ENCODE measurements around the gene USP15. TPM values are rescaled to one million over a fixed set of nuclear protein-coding genes. Genes with fewer than 3 reads are reported as not detected.

Gene USP15
- total RNA-seq, 1 experiment from 2014 or later = 36.6 TPM

DNA sequence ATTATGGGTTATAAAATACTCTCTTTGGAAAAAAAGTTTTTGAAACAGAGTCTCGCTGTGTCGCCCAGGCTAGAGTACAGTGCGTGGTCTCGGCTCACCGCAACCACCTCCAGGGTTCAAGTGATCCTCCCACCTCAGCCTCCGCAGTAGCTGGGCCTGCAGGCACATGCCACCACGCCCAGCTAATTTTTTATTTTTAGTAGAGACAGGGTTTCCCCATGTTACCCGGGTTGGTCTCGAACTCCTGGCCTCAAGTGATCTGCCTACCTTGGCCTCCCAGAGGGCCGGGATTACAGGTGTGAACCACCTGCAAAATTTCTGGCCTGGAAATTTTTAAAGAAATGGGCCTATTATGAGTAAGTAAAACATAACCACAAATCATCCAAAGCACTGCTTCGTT, 3.8 kb downstream of the USP15 start:
- no peak for DNase-seq
- Histone ChIP-seq H3K4me3 (no peak overlapping the region), H3K9me3 (replicated peaks) (no peaks in the 10 kb centered on the region), H3K27me3 (no peaks in the 10 kb centered on the region), H3K4me1 (no peaks in the 10 kb centered on the region; the same call in 1 of the 2 replicates), H3K27ac (no peak overlapping the region), H3K36me3 (no peaks in the 10 kb centered on the region; the same call in 1 of the 2 replicates)

DNA sequence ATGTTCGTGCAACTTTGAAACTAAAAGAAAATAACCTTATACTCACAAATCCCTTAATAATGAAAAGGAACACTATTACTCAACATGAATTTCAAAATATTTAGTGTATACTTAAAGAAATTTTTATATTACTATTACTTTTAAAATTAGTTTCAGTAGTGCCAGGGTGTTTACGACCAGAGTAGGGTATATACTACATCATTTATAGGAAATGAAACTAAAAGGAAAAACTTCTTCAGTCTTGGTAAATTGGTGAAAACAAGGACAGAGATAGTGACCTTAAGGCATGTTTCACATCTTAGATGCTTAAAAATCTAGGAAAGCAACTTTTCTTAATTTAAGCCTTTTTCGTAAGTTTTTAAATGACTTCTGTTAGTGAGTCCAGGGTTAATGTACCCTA, 4.5 kb downstream of the USP15 start:
- Histone ChIP-seq H3K4me1 (no peaks in the 10 kb centered on the region; the same call in 1 of the 2 replicates), H3K36me3 (no peaks in the 10 kb centered on the region; the same call in 1 of the 2 replicates), H3K9me3 (replicated peaks) (no peaks in the 10 kb centered on the region), H3K27ac (no peak overlapping the region), H3K4me3 (no peak overlapping the region), H3K27me3 (no peaks in the 10 kb centered on the region)
- no peak for DNase-seq

DNA sequence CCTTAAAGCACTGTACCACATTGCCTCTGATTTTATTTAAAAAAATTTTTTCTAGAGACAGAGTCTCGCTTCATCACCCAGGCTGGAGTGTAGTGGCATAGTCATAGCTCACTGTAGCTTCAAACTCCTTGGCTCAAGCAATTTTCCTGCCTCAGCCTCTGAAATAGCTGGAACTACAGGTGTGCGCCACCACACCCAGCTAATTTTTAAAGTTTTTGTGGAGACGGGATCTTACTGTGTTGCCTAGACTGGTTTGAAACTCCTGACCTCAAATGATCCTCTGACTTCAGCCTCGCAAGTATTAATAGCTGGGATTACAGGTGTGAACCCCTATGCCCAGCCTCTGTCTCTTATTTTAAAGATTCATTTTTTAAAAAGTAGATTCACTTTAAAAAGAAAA, 5.3 kb downstream of the USP15 start:
- Histone ChIP-seq H3K4me3 (no peak overlapping the region), H3K36me3 (no peaks in the 10 kb centered on the region; the same call in 1 of the 2 replicates), H3K4me1 (no peaks in the 10 kb centered on the region; the same call in 1 of the 2 replicates), H3K27me3 (no peaks in the 10 kb centered on the region), H3K27ac (no peak overlapping the region), H3K9me3 (replicated peaks) (no peaks in the 10 kb centered on the region)
- no peak for DNase-seq

DNA sequence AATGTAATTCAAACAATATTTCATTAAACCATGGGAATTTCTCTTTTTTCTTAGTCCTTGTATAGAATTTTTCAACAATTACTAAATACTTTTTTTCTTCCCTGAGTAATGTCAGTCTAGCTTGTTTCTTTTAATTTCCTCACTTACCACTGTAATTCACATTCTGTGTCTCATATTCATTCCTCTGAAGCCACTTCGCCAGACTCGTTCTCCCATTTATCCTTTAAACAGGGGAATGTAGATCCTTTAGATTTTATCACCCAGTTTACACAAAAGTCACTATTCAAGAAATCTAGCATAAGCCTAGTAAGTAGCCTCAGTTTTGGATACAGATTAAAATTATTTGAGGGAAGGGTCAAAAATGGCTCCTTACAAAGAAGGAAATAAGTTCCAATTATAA, 6.8 kb downstream of the USP15 start:
- Histone ChIP-seq H3K27ac (no peak overlapping the region), H3K4me1 (no peaks in the 10 kb centered on the region), H3K36me3 (no peaks in the 10 kb centered on the region; the same call in 1 of the 2 replicates), H3K9me3 (replicated peaks) (no peaks in the 10 kb centered on the region), H3K27me3 (no peaks in the 10 kb centered on the region), H3K4me3 (no peak overlapping the region)
- DNase-seq = no peak

DNA sequence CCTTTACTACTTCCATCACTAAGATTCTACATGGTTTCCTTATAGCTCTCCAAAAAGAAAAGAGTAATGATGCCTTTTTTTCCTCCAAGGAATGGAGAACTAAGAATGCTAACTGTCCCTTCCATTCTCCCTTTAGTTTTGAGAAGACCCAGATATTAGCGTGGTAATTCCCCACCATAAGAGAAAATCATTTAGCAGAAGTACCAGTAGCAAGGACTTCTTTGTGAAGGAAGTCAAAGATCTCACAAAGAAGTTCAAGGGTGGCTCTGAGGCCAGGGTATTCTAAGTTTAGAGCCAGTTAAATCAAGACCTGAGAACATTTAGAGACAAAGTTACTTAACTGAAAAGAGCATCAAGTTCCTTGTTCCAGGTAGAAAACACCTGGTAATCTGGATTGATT, 7.3 kb downstream of the USP15 start:
- Histone ChIP-seq H3K36me3 (no peaks in the 10 kb centered on the region; the same call in 1 of the 2 replicates), H3K4me3 (no peak overlapping the region), H3K9me3 (replicated peaks) (no peaks in the 10 kb centered on the region), H3K4me1 (no peaks in the 10 kb centered on the region), H3K27ac (no peak overlapping the region), H3K27me3 (no peaks in the 10 kb centered on the region)
- DNase-seq = no peak

DNA sequence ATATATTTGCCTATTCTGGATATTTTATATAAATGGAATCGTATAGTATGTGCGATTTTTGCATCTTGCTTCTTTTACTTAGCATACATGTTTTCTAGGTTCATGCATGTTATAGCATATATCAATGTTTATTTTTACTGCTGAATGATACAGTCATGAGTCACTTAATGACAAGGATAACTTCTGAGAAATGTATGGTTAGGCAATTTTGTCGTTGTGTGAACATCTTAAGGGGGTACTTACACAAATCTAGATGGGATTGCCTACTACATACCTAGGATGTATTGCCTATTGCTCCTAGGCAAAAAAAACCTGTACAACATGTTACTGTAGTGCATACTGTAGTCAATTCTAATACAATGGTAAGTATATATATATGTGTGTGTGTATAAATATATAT, 8.8 kb downstream of the USP15 start:
- Histone ChIP-seq H3K36me3 (no peaks in the 10 kb centered on the region; the same call in 1 of the 2 replicates), H3K4me3 (no peak overlapping the region), H3K9me3 (replicated peaks) (no peaks in the 10 kb centered on the region), H3K27ac (no peak overlapping the region), H3K4me1 (no peaks in the 10 kb centered on the region), H3K27me3 (no peaks in the 10 kb centered on the region)
- DNase-seq = no peak

DNA sequence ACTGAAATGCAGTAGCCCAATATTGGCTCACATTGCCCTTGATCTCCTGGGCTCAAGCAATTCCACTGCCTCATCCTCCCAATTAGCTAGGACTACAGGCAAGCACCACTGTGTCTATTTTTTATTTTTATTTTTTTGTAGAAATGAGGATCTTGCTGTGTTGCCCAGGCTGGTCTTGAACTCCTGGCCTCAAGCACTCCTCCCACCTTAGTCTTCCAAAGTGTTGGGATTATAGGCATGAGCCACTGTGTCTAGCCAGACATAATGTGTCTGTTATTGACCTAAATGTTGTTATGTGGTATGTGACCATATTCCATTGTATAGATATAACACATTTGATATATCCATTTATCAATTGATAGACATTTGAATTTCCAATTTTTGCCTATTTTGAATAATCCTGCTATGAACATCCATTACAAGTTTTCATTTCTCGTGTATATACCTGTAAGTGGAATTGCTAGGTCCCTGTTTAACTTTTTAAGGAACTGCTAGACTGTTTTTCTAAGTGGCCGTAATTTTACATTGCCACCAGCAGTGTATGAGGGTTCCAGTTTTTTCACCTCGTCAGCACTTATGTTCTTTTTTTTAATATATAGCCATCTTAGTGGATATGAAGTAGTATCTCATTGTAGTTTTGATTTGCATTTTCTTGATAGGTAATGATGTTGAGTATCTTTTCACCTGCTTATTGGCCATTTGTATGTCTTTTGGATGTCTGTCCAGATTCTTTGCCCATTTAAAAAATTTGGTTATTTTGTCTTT, 9.4 kb downstream of the USP15 start:
- H3K4me3 ChIP-seq = no peak overlapping the region
- H3K9me3 ChIP-seq (replicated peaks) = no peaks in the 10 kb centered on the region
- H3K27ac ChIP-seq = no peak overlapping the region
- no peaks in the 10 kb centered on the region; the same call in 1 of the 2 replicates for H3K36me3 ChIP-seq
- DNase-seq = no peak
- no peaks in the 10 kb centered on the region for H3K4me1 ChIP-seq
- no peaks in the 10 kb centered on the region for H3K27me3 ChIP-seq

DNA sequence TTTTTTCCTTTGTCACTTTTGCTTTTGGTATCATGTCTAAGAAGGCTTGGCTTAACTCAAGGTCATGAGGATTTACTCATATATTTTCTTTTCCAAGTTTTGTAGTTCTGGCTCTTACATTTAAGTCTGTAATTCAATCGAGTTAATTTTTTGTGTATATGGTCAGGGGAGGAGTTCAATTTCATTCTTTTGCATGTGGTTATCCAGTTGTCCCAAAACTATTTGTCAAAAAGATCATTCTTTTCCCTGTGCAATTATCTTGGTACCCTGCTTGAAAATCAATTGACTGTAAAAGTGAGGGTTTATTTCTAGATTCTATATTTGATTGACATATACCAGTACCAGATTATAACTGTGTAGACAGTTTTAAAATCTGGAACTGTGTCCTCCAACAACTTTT, 10.2 kb downstream of the USP15 start:
- H3K4me3 ChIP-seq = no peak overlapping the region
- H3K4me1 ChIP-seq = no peaks in the 10 kb centered on the region
- no peaks in the 10 kb centered on the region for H3K36me3 ChIP-seq
- no peaks in the 10 kb centered on the region for H3K27me3 ChIP-seq
- no peak for DNase-seq
- H3K9me3 ChIP-seq (replicated peaks) = no peaks in the 10 kb centered on the region
- no peak overlapping the region for H3K27ac ChIP-seq

DNA sequence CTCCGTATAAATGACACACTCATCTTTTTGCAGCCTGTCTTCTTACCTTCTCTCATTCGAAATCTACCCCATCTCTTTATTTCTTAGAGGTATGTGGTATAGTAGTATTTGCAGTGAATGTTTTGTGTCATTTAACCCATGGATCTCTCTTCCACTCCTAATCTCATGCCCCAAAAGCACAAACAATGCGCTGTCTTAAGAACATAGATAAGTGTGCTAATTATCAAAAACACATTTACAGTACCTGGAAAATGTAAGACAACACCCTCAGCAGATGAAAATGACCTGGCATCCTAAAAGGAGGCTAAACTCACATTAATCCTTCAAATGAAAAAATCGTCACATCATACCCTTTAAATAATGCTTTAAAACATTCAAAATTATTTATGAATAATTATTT, 10.7 kb downstream of the USP15 start:
- Histone ChIP-seq H3K27ac (no peak overlapping the region), H3K27me3 (no peaks in the 10 kb centered on the region), H3K4me3 (no peak overlapping the region), H3K4me1 (no peaks in the 10 kb centered on the region), H3K36me3 (no peaks in the 10 kb centered on the region), H3K9me3 (replicated peaks) (no peaks in the 10 kb centered on the region)
- DNase-seq = no peak

DNA sequence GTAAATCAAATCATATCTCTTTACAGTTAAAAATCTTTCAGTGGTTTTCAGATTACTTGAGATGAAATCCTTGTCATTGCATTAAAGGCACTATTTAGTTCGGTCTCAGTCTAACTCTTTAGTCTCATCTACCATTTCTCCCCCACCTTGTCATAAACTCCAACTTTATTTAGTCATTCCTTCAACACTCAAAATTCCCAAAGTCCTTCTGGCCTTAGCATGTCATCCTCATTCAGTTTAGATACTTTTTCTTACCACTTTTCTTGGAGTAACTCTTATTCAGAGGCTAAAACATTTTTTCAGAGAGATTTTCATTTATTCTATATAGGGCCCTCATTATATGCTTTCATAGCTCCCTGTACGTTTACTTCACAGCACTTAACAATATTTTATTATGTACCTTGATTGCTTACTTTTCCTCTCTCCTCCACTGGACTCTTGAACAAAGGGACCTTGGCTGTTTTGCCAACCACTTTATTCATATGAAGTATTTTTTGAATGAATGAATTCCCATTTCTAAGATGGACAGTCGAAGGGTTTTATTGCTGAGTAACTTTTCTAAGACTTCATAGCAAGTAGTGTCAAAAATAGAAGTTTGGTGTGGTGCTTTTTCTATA, 12.8 kb downstream of the USP15 start:
- no peak overlapping the region for H3K27ac ChIP-seq
- no peaks in the 10 kb centered on the region for H3K9me3 ChIP-seq (replicated peaks)
- H3K4me3 ChIP-seq = no peak overlapping the region
- no peaks in the 10 kb centered on the region for H3K27me3 ChIP-seq
- no peaks in the 10 kb centered on the region for H3K36me3 ChIP-seq
- DNase-seq = no peak
- no peaks in the 10 kb centered on the region for H3K4me1 ChIP-seq

DNA sequence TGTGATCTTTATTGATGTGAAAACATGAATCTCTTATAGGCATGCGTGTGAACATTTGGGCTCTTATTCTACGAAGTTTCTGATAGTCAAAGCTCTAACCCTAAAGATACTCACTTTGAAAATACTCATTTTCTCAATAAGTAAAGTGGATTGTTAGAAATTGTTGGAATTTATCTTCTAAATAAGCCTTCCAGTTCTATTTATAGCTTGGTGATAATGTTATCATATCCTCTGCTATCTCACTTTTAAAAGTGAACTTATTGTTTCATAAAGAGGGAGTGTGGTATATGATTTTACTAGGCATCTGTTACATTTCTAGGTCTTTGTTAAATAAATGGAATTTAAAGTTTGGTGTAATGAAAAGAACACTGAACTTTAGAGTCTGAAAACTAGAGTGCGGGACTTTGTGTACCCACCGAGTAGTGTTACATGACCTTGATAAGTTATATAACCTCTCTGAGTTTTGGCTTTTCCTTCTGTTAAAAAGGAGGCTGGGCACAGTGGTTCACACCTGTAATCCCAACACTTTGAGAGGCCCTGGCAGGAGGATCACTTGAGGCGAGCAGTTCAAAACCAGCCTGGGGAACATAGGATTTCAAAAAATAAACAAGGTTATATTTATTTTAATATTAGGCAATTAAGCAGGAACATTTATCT, 13.6 kb downstream of the USP15 start:
- H3K27ac ChIP-seq = no peak overlapping the region
- H3K27me3 ChIP-seq = no peaks in the 10 kb centered on the region
- H3K9me3 ChIP-seq (replicated peaks) = no peaks in the 10 kb centered on the region
- DNase-seq = no peak
- no peaks in the 10 kb centered on the region for H3K4me1 ChIP-seq
- H3K36me3 ChIP-seq = no peaks in the 10 kb centered on the region
- no peak overlapping the region for H3K4me3 ChIP-seq

DNA sequence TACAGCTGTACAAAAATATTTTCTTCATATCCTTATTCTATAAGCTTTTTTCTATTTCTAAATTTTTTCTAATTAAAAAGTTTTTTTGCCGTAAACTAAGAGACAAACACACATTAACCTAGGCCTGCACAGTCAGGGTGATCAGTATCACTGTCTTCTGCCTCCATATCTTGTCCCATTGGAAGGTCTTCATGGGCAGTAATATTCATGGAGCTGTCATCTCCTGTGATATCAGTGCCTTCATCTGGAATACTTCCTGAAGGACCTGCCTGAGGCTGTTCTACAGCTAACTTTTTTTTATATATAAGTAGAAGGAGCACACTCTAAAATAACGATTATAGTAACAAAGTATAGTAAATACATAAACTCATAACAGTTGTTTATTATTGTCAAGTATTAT, 17.8 kb downstream of the USP15 start:
- Histone ChIP-seq H3K27me3 (no peaks in the 10 kb centered on the region), H3K9me3 (replicated peaks) (no peaks in the 10 kb centered on the region), H3K27ac (no peak overlapping the region), H3K36me3 (peaks cover 2% of the 10 kb centered on the region; the same call in 1 of the 2 replicates), H3K4me1 (no peaks in the 10 kb centered on the region), H3K4me3 (no peak overlapping the region)
- DNase-seq = no peak

DNA sequence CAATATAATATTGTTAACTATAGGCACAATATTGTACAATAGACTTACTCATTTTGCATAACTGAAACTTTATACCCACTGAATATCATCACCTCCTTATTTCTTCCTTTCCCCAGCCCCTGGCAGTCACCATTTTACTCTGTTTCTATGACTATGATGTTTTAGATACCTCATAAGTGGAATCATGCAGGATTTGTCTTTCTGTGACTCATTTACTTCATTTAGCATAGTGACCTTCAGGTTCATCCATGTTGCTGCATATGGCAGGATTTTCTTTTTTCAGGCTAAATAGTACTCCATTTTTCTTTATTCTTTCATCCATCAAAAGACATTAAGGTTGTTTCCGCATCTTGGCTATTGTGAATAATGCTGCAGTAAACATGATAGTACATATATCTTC, 18.9 kb downstream of the USP15 start:
- DNase-seq = no peak
- H3K36me3 ChIP-seq = peaks cover 2% of the 10 kb centered on the region; the same call in 1 of the 2 replicates
- no peaks in the 10 kb centered on the region for H3K27me3 ChIP-seq
- no peaks in the 10 kb centered on the region for H3K4me1 ChIP-seq
- no peak overlapping the region for H3K4me3 ChIP-seq
- no peak overlapping the region for H3K27ac ChIP-seq
- no peaks in the 10 kb centered on the region for H3K9me3 ChIP-seq (replicated peaks)

DNA sequence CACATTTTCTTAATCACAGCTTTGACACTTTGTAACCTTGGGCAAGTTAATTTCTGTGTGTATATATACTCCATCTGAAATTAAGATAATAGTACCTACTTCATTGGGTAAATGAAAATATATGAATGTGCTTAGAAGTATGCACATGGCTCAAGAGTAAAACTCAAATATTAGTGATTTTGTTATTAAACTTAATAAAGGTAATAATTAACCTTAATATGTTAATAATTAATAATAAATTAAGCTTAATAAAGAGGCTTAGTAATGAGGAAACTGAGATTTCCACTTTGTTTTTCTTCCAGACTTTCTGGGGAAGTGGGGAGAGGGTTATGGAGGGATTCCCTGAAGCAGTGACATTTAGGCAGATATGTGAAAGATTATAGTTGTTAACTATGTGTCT, 19.8 kb downstream of the USP15 start:
- H3K4me1 ChIP-seq = no peaks in the 10 kb centered on the region
- H3K27me3 ChIP-seq = no peaks in the 10 kb centered on the region
- no peak for DNase-seq
- peaks cover 2% of the 10 kb centered on the region; the same call in 1 of the 2 replicates for H3K36me3 ChIP-seq
- no peak overlapping the region for H3K4me3 ChIP-seq
- H3K27ac ChIP-seq = no peak overlapping the region
- H3K9me3 ChIP-seq (replicated peaks) = no peaks in the 10 kb centered on the region

DNA sequence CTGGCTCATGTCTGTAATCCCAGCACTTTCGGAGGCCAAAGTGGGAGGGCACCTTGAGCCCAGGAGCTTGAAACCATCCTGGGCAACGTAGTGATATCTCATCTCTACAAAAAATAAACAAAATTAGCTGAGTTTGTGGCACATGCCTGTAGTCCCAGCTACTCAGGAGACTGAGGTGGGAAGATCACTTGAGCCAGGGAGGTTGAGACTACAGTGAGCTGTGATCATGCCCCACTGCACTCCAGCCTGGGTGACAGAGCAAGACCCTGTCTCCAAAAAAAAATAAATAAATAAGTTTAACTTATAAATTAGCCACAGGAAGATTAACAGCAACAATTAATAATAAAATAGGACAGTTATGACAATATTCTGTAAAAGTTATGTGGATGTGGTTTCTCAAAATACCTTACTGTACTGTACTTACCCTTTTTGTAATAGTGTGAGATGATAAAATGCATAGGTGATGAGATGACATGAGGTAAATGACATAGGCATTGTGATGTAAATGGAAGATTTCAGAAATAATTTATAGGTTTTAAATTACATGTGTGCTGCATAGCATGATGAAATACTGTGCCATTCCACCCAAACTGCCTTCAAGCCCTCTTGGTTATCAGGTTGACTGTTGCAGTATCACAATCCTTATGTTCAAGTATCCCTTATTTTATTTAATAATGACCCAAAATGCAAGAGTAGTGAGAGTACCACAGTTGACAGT, 22.0 kb downstream of the USP15 start:
- Histone ChIP-seq H3K27me3 (no peaks in the 10 kb centered on the region), H3K36me3 (peaks cover 2% of the 10 kb centered on the region; the same call in 1 of the 2 replicates), H3K9me3 (replicated peaks) (no peaks in the 10 kb centered on the region), H3K4me1 (no peaks in the 10 kb centered on the region), H3K27ac (no peak overlapping the region), H3K4me3 (no peak overlapping the region)
- DNase-seq = no peak
